Subcutaneous adipose tissue (tissue), 4 donors: Measurements from ENCODE around the gene ELFN2. TPM values are rescaled to one million over a fixed set of nuclear protein-coding genes. Genes with fewer than 3 reads are reported as not detected.

ENCODE experiments used
- total RNA-seq, 4 donors: library from RNA; depleted of rRNA; stranded (reverse); fragments of >200 nt; gene quantifications; one replicate each; pipeline ENCODE4 v1.1.0, GENCODE V29; 2016
- TF ChIP-seq, protein P1 (sequence below): fragments of 450-650 bp; IDR thresholded peaks from one replicate; pipeline ENCODE4 v1.5.1; 2016; ENCODE audit warnings: low read depth, mild to moderate bottlenecking, control low read depth, antibody characterized with exemption, moderate library complexity

Gene ELFN2
- total RNA-seq, 4 donors from 2014 or later: not detected

DNA sequence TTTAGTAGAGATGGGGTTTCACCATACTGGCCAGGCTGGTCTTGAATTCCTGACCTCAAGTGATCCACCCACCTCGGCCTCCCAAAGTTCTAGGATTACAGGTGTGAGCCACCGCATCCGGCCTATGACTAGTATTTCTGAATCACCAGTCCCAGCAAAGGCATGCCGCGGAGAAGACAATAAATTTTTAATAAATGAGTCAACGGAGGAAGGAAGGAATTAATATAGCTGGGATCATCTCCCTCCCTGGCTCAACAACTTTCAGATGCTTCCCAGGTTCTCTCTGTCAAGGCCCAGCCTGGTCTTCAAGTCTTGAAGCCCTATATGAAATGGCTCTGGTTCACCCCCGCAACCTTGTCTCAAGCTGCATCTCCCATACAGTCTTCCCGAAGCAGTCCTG lies 99.3 kb downstream of the ELFN2 start:
- TF ChIP-seq, protein P1, sequence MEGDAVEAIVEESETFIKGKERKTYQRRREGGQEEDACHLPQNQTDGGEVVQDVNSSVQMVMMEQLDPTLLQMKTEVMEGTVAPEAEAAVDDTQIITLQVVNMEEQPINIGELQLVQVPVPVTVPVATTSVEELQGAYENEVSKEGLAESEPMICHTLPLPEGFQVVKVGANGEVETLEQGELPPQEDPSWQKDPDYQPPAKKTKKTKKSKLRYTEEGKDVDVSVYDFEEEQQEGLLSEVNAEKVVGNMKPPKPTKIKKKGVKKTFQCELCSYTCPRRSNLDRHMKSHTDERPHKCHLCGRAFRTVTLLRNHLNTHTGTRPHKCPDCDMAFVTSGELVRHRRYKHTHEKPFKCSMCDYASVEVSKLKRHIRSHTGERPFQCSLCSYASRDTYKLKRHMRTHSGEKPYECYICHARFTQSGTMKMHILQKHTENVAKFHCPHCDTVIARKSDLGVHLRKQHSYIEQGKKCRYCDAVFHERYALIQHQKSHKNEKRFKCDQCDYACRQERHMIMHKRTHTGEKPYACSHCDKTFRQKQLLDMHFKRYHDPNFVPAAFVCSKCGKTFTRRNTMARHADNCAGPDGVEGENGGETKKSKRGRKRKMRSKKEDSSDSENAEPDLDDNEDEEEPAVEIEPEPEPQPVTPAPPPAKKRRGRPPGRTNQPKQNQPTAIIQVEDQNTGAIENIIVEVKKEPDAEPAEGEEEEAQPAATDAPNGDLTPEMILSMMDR: no peak

DNA sequence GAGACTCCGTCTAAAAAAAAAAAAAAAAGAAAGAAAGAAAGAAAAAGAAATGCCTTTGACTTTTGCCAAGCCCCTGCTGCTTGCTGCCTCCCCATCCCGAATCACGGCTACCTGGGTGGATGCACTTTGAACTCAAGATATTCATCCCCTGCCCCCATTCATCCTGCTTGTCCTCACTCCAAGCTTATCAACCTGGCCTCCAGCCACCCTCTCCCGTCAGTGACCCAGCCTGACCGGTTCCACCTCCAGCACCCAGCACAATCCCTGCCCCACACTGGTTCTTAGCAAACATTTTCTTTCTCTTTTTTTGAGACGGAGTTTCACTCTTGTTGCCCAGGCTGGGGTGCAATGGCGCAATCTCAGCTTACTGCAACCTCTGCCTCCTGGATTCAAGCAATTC lies 100.6 kb downstream of the ELFN2 start:
- TF ChIP-seq, protein P1: no peak

DNA sequence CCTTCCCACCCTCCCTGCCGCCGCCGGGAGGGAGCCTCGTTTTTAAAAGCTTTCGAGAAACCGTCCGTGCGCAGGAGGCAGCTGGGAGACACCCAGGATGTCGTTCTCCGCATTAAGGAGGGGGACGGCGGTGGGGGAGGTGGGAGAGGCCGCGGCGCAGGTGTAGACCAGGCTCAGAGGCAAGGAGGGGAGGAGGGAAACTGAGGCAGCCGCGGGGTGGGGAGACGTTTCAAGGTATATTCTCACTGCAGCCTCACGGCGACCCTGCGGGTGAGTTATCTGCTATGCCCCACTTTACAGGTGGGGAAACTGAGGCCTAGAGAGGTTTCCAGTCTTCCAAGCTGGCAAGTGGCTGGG lies 102.3 kb downstream of the ELFN2 start:
- TF ChIP-seq, protein P1: no peak

DNA sequence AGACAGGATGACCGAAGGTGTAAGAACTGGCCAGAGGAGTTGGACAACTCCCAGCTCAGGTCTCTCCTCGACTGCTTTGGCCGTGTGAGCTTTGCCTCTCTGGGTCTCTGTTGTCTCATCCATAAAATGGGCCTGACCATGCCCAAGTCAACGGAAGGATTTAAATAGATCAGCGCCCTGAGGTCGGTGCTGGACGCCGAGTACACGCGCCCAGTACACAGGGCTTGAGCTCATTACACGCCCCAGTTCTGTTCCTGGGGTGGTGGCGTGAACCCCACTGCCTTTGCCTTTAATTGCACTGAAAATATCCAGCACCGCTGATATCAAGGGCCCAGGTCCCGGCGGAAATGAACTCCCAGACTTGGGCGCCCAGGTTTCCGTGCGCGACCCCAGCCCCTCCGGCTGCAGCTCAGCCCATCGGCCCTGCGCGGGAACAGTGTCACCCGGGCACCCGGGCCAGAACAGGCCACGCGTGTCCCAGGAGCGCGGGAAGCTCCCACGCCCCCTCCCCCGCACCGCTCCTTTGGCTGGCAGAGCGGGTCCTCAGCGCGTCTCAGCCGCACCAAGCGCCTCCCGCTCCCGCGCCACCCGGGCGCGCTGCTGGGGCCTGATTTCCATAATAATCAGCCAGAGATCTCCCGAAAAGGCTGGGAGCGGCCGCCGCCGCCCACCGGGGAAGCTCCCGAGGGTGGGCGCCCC lies 102.8 kb downstream of the ELFN2 start:
- TF ChIP-seq, protein P1: no peak

DNA sequence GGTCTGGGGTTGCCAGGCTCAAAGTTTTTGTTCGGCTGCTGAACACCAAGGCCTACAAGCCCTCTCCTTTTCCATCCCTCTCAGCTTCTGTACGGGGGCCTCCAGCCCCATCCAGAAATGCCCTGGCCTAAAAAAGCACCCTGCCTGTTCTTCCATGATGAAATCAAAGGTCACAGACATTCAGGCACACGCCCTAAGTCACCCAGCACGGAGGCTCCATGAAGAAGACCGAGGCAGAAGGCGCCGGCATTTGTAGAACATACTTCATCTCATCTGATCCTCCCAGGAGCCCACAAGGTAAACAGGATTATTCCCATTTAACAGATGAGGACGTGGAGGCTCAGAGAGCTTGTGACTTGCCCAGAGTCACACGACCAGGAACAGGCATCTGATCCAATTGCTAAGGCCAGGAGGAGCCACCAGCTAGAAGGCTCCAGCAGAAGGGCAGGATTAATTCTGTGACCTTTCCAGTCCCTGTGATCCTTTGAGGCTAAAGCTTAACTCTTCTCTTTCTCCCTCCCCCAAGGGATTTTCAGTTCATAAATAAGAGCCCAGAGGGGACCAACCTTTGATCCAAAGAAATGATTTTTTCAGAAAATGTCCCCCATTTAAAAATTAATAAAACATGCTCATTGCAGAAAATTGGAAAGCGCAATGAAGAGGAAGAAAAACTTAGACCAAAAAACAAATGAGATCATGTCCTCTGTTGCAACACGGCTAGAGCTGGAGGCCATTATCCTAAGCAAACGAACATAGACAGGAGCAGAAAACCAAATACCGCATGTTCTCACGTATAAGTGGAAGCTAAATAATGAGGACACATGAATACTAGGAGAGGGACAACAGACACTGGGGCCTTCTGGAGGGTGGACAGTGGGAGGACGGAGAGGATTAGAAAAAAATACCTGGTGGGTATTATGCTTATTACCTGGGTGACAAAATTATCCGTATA lies 106.3 kb downstream of the ELFN2 start:
- TF ChIP-seq, protein P1: no peak

DNA sequence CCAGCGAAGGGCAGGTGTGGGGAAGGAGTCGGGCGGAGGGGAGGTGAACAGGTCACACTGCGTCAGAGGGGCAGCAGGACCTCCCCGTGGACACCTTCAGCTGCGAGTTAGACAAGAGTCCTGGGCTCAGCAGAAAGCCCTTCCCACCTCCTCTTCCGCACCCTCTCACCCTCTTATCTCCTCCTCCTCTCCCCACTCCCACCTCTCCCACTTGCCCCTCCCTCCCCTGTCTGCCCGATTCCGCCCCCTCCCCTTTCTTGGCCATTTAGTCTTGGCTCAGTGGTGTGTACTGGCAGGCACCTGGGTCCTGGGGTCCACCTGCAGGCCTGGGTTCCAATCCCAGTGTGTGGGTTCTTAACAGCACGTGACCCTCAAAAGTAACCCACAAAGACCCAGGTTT lies 107.8 kb downstream of the ELFN2 start:
- TF ChIP-seq, protein P1: no peak
